HEK293 (cell line): ENCODE measurements around the gene AP1G2.

Experiments
- CTCF ChIA-PET: fragments of 350-600 bp; formaldehyde crosslinking; extraction: SDS; loops from one replicate; lab custom pipeline; 2021; ENCODE audit warnings: antibody characterized with exemption; lab: Yijun Ruan, JAX
- POLR2A ChIA-PET: fragments of 300-600 bp; formaldehyde crosslinking; extraction: SDS; loops from one replicate; lab custom pipeline; 2020; ENCODE audit warnings: antibody characterized with exemption, inconsistent platforms; lab: Yijun Ruan, JAX
- H3K27ac ChIP-seq: fragments of 200-500 bp; sonication (Bioruptor generic); 2 replicates; pipeline ENCODE4 v1.5.1; 2014; ENCODE audit warnings: low read depth, low read length, control low read depth, inconsistent platforms; ENCODE audit errors: extremely low read depth
- H3K36me3 ChIP-seq, 2 experiments: fragments of 200-500 bp in 1 of 2; sonication (Bioruptor generic) in 1 of 2; 1 replicate in 1 of 2; 2 replicates in 1 of 2; pipeline ENCODE4 v1.5.1; 2014 to 2017; ENCODE audit warnings: inconsistent platforms in 2 of 2, low read length in 2 of 2; ENCODE audit not compliant: control insufficient read depth in 2 of 2, insufficient read depth in 1 of 2
- H3K4me1 ChIP-seq: fragments of 200-500 bp; sonication (Bioruptor generic); 2 replicates; pipeline ENCODE4 v1.5.1; 2014; ENCODE audit warnings: mild to moderate bottlenecking, low read length, inconsistent platforms; ENCODE audit not compliant: control insufficient read depth, insufficient read depth
- H3K4me3 ChIP-seq: 2 replicates; pipeline ENCODE4 v1.5.1; 2011; ENCODE audit warnings: low read depth, mild to moderate bottlenecking, control low read depth, low read length, moderate library complexity
- H3K9me3 ChIP-seq: fragments of 200-500 bp; sonication (Bioruptor generic); 2 replicates; pipeline ENCODE4 v1.5.1; 2014; ENCODE audit warnings: low read depth, low read length, inconsistent platforms; ENCODE audit not compliant: control insufficient read depth, insufficient read depth
- OVOL3 ChIP-seq: fragments of 450-650 bp; formaldehyde crosslinking; IDR thresholded peaks from 2 replicates; pipeline ENCODE4 v1.5.1; 2016; ENCODE audit warnings: missing biosample characterization, missing genetic modification characterization
- PATZ1 ChIP-seq: fragments of 450-650 bp; formaldehyde crosslinking; IDR thresholded peaks from 2 replicates; pipeline ENCODE4 v1.5.1; 2016; ENCODE audit warnings: missing biosample characterization, missing genetic modification characterization
- PRDM1 ChIP-seq: fragments of 450-650 bp; formaldehyde crosslinking; IDR thresholded peaks from 2 replicates; pipeline ENCODE4; 2016; ENCODE audit warnings: missing biosample characterization, missing genetic modification characterization
- PRDM4 ChIP-seq: fragments of 450-650 bp; formaldehyde crosslinking; IDR thresholded peaks from 2 replicates; pipeline ENCODE4 v1.5.1; 2017; ENCODE audit warnings: missing biosample characterization, missing genetic modification characterization
- TCF7L2 ChIP-seq: IDR thresholded peaks from 2 replicates; pipeline ENCODE4 v1.6.1; 2011; ENCODE audit warnings: low read depth, mild to moderate bottlenecking, inconsistent platforms, low read length, moderate library complexity, borderline replicate concordance
- ZBTB44 ChIP-seq: fragments of 450-650 bp; IDR thresholded peaks from 2 replicates; pipeline ENCODE4 v1.5.1; 2018; ENCODE audit warnings: missing biosample characterization, mild to moderate bottlenecking, missing genetic modification characterization
- ZBTB8A ChIP-seq: fragments of 450-650 bp; formaldehyde crosslinking; IDR thresholded peaks from 2 replicates; pipeline ENCODE4 v1.5.1; 2016; ENCODE audit warnings: missing biosample characterization, missing genetic modification characterization
- ZNF2 ChIP-seq: fragments of 450-650 bp; formaldehyde crosslinking; IDR thresholded peaks from 2 replicates; pipeline ENCODE4 v1.5.1; 2016; ENCODE audit warnings: missing biosample characterization, missing genetic modification characterization
- ZNF37A ChIP-seq: fragments of 450-650 bp; IDR thresholded peaks from 2 replicates; pipeline ENCODE4 v1.5.1; 2018; ENCODE audit warnings: missing biosample characterization, missing genetic modification characterization
- ZNF423 ChIP-seq: fragments of 450-650 bp; formaldehyde crosslinking; IDR thresholded peaks from 2 replicates; pipeline ENCODE4 v1.5.1; 2016; ENCODE audit warnings: missing biosample characterization, missing genetic modification characterization
- ZNF529 ChIP-seq: fragments of 450-650 bp; formaldehyde crosslinking; IDR thresholded peaks from 2 replicates; pipeline ENCODE4 v1.5.1; 2017; ENCODE audit warnings: missing genetic modification characterization, missing biosample characterization; ENCODE audit not compliant: insufficient replicate concordance
- ZNF548 ChIP-seq: fragments of 450-650 bp; formaldehyde crosslinking; IDR thresholded peaks from 2 replicates; pipeline ENCODE4 v1.5.1; 2016; ENCODE audit warnings: missing biosample characterization, missing genetic modification characterization
- ZNF561 ChIP-seq: fragments of 450-650 bp; IDR thresholded peaks from 2 replicates; pipeline ENCODE4 v1.5.1; 2018; ENCODE audit warnings: missing biosample characterization, missing genetic modification characterization, borderline replicate concordance
- ZNF585B ChIP-seq: fragments of 450-650 bp; formaldehyde crosslinking; IDR thresholded peaks from 2 replicates; pipeline ENCODE4 v1.5.1; 2016; ENCODE audit warnings: missing biosample characterization, missing genetic modification characterization
- ZNF623 ChIP-seq: fragments of 450-650 bp; formaldehyde crosslinking; IDR thresholded peaks from 2 replicates; pipeline ENCODE4 v1.5.1; 2016; ENCODE audit warnings: missing biosample characterization, missing genetic modification characterization
- ZNF626 ChIP-seq: fragments of 450-650 bp; sonication (Bioruptor Pico); formaldehyde crosslinking; IDR thresholded peaks from 2 replicates; pipeline ENCODE4 v1.5.1; 2018; ENCODE audit warnings: missing biosample characterization, missing genetic modification characterization, inconsistent platforms
- ZNF664 ChIP-seq: fragments of 450-650 bp; formaldehyde crosslinking; IDR thresholded peaks from 2 replicates; pipeline ENCODE4 v1.5.1; 2016; ENCODE audit warnings: missing biosample characterization, missing genetic modification characterization
- ZNF747 ChIP-seq: fragments of 450-650 bp; formaldehyde crosslinking; IDR thresholded peaks from 2 replicates; pipeline ENCODE4 v1.5.1; 2016; ENCODE audit warnings: missing biosample characterization, missing genetic modification characterization
- ZNF785 ChIP-seq: fragments of 450-650 bp; formaldehyde crosslinking; IDR thresholded peaks from 2 replicates; pipeline ENCODE4 v1.5.1; 2016; ENCODE audit warnings: missing biosample characterization, missing genetic modification characterization
- ZNF830 ChIP-seq: fragments of 450-650 bp; IDR thresholded peaks from 2 replicates; pipeline ENCODE4 v1.5.0; 2018; ENCODE audit warnings: missing biosample characterization, missing genetic modification characterization, low read depth, mild to moderate bottlenecking, moderate library complexity
- TF ChIP-seq, protein P1 (sequence below): fragments of 450-650 bp; formaldehyde crosslinking; IDR thresholded peaks from 2 replicates; pipeline ENCODE4 v1.5.1; 2016; ENCODE audit warnings: missing biosample characterization, missing genetic modification characterization
- TF ChIP-seq, protein P2 (sequence below): fragments of 450-650 bp; formaldehyde crosslinking; IDR thresholded peaks from 2 replicates; pipeline ENCODE4 v1.5.1; 2016; ENCODE audit warnings: missing biosample characterization, missing genetic modification characterization, borderline replicate concordance
- TF ChIP-seq, protein P3 (sequence below): fragments of 450-650 bp; formaldehyde crosslinking; IDR thresholded peaks from 2 replicates; pipeline ENCODE4 v1.5.1; 2016; ENCODE audit warnings: missing biosample characterization, missing genetic modification characterization

The AP1G2 gene

GRCh38 chr14:23590198-23590597 lies 22.6 kb upstream of the AP1G2 start (continued):
- TF ChIP-seq, protein P1, sequence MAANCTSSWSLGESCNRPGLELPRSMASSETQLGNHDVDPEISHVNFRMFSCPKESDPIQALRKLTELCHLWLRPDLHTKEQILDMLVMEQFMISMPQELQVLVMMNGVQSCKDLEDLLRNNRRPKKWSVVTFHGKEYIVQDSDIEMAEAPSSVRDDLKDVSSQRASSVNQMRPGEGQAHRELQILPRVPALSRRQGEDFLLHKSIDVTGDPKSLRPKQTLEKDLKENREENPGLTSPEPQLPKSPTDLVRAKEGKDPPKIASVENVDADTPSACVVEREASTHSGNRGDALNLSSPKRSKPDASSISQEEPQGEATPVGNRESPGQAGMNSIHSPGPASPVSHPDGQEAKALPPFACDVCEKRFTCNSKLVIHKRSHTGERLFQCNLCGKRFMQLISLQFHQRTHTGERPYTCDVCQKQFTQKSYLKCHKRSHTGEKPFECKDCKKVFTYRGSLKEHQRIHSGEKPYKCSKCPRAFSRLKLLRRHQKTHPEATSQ, result no peak
- TF ChIP-seq ZNF623 (tag by site-specific recombination) (no peak), PRDM1 (tag by site-specific recombination) (no peak)
- TF ChIP-seq, protein P2, sequence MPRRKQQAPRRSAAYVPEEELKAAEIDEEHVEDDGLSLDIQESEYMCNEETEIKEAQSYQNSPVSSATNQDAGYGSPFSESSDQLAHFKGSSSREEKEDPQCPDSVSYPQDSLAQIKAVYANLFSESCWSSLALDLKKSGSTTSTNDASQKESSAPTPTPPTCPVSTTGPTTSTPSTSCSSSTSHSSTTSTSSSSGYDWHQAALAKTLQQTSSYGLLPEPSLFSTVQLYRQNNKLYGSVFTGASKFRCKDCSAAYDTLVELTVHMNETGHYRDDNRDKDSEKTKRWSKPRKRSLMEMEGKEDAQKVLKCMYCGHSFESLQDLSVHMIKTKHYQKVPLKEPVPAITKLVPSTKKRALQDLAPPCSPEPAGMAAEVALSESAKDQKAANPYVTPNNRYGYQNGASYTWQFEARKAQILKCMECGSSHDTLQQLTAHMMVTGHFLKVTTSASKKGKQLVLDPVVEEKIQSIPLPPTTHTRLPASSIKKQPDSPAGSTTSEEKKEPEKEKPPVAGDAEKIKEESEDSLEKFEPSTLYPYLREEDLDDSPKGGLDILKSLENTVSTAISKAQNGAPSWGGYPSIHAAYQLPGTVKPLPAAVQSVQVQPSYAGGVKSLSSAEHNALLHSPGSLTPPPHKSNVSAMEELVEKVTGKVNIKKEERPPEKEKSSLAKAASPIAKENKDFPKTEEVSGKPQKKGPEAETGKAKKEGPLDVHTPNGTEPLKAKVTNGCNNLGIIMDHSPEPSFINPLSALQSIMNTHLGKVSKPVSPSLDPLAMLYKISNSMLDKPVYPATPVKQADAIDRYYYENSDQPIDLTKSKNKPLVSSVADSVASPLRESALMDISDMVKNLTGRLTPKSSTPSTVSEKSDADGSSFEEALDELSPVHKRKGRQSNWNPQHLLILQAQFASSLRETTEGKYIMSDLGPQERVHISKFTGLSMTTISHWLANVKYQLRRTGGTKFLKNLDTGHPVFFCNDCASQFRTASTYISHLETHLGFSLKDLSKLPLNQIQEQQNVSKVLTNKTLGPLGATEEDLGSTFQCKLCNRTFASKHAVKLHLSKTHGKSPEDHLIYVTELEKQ (tag by site-specific recombination), result no peak

GRCh38 chr14:23589606-23590005 lies 22.0 kb upstream of the AP1G2 start:
- CTCF ChIA-PET, result interaction anchor here (0.7 to 2.5 kb wide), 26 partner anchors 10 to 472 kb away, joined by 3 to 38 read pairs (median 4); partner anchors contain the start of genes AP1G2 and DHRS2
- POLR2A ChIA-PET, result interaction anchor here (1.0 kb wide), 1 partner anchor 51 kb away, joined by 3 read pairs; no protein-coding TSS in a partner anchor
- Histone ChIP-seq H3K4me3 (no peak overlapping the region), H3K9me3 (no peaks in the 10 kb centered on the region), H3K36me3 (no peaks in the 10 kb centered on the region), H3K27ac (no peak overlapping the region), H3K4me1 (no peaks in the 10 kb centered on the region)
- no peak for TF ChIP-seq ZNF548
- TF ChIP-seq ZNF626 (tag by site-specific recombination), result no peak
- TF ChIP-seq ZNF37A (tag by site-specific recombination), result no peak
- TF ChIP-seq, protein P3, sequence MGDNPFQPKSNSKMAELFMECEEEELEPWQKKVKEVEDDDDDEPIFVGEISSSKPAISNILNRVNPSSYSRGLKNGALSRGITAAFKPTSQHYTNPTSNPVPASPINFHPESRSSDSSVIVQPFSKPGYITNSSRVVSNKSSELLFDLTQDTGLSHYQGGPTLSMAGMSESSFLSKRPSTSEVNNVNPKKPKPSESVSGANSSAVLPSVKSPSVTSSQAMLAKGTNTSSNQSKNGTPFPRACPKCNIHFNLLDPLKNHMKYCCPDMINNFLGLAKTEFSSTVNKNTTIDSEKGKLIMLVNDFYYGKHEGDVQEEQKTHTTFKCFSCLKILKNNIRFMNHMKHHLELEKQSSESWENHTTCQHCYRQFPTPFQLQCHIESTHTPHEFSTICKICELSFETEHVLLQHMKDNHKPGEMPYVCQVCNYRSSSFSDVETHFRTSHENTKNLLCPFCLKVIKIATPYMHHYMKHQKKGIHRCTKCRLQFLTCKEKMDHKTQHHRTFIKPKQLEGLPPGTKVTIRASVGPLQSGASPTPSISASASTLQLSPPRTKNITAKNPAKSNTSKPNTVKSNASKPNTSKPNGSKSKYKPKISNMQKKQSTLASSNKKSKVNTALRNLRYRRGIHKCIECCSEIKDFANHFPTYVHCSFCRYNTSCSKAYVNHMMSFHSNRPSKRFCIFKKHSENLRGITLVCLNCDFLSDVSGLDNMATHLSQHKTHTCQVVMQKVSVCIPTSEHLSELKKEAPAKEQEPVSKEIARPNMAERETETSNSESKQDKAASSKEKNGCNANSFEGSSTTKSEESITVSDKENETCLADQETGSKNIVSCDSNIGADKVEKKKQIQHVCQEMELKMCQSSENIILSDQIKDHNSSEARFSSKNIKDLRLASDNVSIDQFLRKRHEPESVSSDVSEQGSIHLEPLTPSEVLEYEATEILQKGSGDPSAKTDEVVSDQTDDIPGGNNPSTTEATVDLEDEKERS (tag by site-specific recombination), result no peak
- no peak for TF ChIP-seq PRDM4 (tag by site-specific recombination)
- TF ChIP-seq TCF7L2, result no peak
- TF ChIP-seq ZNF785, result no peak
- no peak for TF ChIP-seq ZNF561 (tag by site-specific recombination)
- TF ChIP-seq ZNF747 (tag by site-specific recombination), result no peak
- no peak for TF ChIP-seq ZBTB44 (tag by site-specific recombination)
- no peak for TF ChIP-seq ZNF585B (tag by site-specific recombination)
- no peak for TF ChIP-seq PATZ1 (tag by site-specific recombination)
- TF ChIP-seq ZNF830 (tag by site-specific recombination), result no peak
- TF ChIP-seq ZNF664 (tag by site-specific recombination), result no peak
- TF ChIP-seq ZBTB8A (tag by site-specific recombination), result no peak
- TF ChIP-seq ZNF2 (tag by site-specific recombination), result no peak
- TF ChIP-seq ZNF529 (tag by site-specific recombination), result no peak
- TF ChIP-seq OVOL3 (tag by site-specific recombination), result no peak
- TF ChIP-seq ZNF423 (tag by site-specific recombination), result no peak
